Measurements from ENCODE around the gene AHNAK2. TPM values are rescaled to one million over a fixed set of nuclear protein-coding genes. Genes with fewer than 3 reads are reported as not detected.

AHNAK2 gene
- total RNA-seq, 4 donors from 2014 or later: 147 to 313 (median 172) TPM

GRCh38 chr14:104975481-104976197 lies 2.5 kb downstream of the AHNAK2 start:
- H3K4me1 ChIP-seq: peaks cover 75 to 98% (median 77%) of the 10 kb centered on the region in 3 donors
- intact Hi-C loops (cut with DNase I): loop anchor here (2.0 kb wide), 1 partner anchor 71 kb away; no protein-coding TSS in a partner anchor
- H3K36me3 ChIP-seq: no peaks in the 10 kb centered on the region
- WGBS, 2 donors: 29 to 80% methylated on average over 1 to 6 of the region's 21 CpGs
- H3K9me3 ChIP-seq: no peaks in the 10 kb centered on the region
- peak overlapping the region in 3 of 4 donors; percentile 7 to 99 (median 97) for H3K27ac ChIP-seq
- no peak overlapping the region for H3K4me3 ChIP-seq
- no peak for DNase-seq
- TF ChIP-seq CTCF (IDR thresholded peaks at IDR 0.05): no peak
- TF ChIP-seq POLR2A (IDR thresholded peaks at IDR 0.05): no peak
- H3K27me3 ChIP-seq: peaks cover 0 to 26% (median 0%) of the 10 kb centered on the region in 4 donors

GRCh38 chr14:104974665-104975390 lies 3.3 kb downstream of the AHNAK2 start:
- Histone ChIP-seq H3K36me3 (no peaks in the 10 kb centered on the region), H3K9me3 (no peaks in the 10 kb centered on the region), H3K27me3 (peaks cover 0 to 26% (median 0%) of the 10 kb centered on the region in 4 donors), H3K27ac (peak overlapping the region; percentile 93 to 99 (median 98)), H3K4me1 (peaks cover 78 to 98% (median 82%) of the 10 kb centered on the region in 3 donors), H3K4me3 (no peak overlapping the region)
- TF ChIP-seq POLR2A (IDR thresholded peaks at IDR 0.05) (no peak), CTCF (IDR thresholded peaks at IDR 0.05) (no peak)
- intact Hi-C loops (cut with DNase I): no loop called here
- no peak for DNase-seq
- WGBS, 2 donors: 93 to 97% methylated on average over 5 to 6 of the region's 14 CpGs

GRCh38 chr14:104974146-104974541 lies 4.0 kb downstream of the AHNAK2 start:
- intact Hi-C loops (cut with DNase I): no loop called here
- Histone ChIP-seq H3K9me3 (no peaks in the 10 kb centered on the region), H3K27ac (peak overlapping the region; percentile 93 to 99 (median 98)), H3K4me1 (peaks cover 83 to 99% (median 88%) of the 10 kb centered on the region in 3 donors), H3K4me3 (peak overlapping the region in 3 of 4 donors; percentile 18 to 46 (median 20)), H3K27me3 (peaks cover 0 to 26% (median 0%) of the 10 kb centered on the region in 4 donors), H3K36me3 (no peaks in the 10 kb centered on the region)
- no peak for TF ChIP-seq CTCF (IDR thresholded peaks at IDR 0.05)
- TF ChIP-seq POLR2A (IDR thresholded peaks at IDR 0.05): no peak
- DNase-seq: no peak
- WGBS, 2 donors: 46 to 52% methylated on average over 7 to 12 of the region's 13 CpGs

GRCh38 chr14:104973385-104974145 lies 4.6 kb downstream of the AHNAK2 start:
- H3K4me1 ChIP-seq: peaks cover 86 to 99% (median 88%) of the 10 kb centered on the region in 3 donors
- intact Hi-C loops (cut with DNase I): no loop called here

More at GRCh38 chr14:104973385-104974145, 4.6 kb downstream of the AHNAK2 start:
- Histone ChIP-seq H3K27ac (peak overlapping the region; percentile 93 to 99 (median 98)), H3K36me3 (no peaks in the 10 kb centered on the region), H3K4me3 (peak overlapping the region in 3 of 4 donors; percentile 18 to 46 (median 20)), H3K9me3 (no peaks in the 10 kb centered on the region), H3K27me3 (peaks cover 0 to 21% (median 0%) of the 10 kb centered on the region in 4 donors)
- WGBS, 2 donors: 0 to 13% methylated on average over 1 to 3 of the region's 23 CpGs
- no peak for TF ChIP-seq CTCF (IDR thresholded peaks at IDR 0.05)
- TF ChIP-seq POLR2A (IDR thresholded peaks at IDR 0.05): no peak
- DNase-seq: no peak
